ENCODE measurements around the gene MAPK8IP3.

The MAPK8IP3 gene

DNA sequence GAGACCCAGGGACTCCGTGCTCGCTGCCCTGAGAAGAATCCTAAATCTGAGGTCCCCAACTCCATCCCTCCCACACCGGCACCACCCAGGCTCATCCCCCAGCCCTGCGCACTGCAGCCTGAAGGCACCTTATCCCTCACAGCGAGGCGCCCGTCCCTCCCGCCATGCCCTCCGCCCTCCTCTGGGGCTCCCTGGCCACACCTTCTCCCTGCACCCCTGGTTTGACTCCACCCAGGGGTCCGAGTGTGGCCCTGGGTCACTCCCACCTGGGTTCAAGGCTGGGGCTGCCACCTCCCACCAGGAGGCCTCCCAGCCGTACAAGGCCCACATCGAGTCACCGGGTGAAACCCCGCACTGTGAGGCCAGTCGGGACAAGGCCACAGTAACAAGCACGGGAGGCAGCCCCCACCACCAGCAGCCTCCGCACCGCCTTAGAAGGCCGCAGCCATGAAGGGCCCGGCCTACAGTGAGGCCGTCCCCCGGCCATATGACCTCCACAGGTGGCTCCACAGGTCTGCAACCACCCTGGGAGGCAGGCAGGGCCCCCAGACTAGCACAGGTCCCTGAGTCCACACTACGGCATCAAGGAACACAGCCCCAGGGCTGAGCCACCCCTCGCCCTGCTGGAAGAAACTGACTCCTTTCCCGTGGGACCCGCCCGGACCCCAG is 112.3 kb downstream of the MAPK8IP3 start:
- DNase-seq = no peak

DNA sequence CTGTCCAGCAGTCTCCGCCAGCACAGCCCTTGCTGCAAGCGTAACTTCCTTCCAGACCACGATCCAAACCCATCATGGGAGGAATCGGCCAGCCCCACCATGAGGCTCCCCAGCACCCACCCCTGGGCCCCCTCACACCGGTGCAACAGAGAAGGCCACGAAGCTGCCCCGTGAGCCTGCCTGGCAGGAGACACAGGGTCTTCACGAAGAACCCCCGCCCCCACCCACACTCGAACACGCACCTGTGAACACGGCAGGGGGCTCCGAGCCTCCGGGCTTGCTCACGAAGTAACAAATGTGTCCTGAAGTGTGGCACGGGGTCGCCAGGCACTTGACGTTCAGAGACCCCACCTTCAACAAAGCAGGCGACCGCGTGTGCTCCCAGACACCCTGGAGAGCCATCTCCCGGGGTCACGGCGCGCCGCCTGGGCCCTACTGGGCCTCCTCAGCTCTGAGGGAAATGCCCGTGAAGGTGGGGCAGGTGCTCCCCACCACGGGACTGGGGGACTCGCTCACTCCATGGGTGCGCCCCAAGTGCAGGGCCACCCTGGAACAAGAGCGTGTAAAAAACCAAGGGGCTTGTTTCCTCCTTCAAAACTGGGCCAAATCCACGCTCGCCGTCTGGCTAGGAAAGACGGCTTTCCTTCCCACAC is 113.0 kb downstream of the MAPK8IP3 start:
- DNase-seq = no peak

DNA sequence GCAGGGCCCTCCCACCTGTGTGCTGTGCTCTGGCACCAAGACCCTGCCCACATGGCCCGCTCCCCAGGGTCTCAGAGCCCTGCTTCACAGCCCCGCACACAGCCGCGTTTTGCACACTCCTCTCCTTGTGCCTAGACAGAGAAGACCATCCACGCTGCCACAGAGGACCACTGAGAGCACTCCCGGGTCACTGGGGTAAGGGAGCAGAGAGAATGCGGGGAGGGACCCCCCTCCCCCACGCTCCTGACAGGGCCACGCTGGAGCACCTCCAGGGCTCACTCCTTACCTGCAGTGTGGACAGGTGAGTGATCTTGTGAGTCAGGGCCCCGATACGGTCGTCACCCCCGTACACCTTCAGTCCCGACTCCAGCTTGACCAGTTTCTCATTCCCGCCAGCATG is 113.6 kb downstream of the MAPK8IP3 start:
- DNase-seq = no peak
